Measurements from ENCODE around the gene MAOB.
A peak's percentile ranks its signal among the peaks of the same experiment; 100 is the strongest.

Gene MAOB

GRCh38 chrX:43756076-43756475, 126.2 kb downstream of the MAOB start:
- H3K27ac ChIP-seq = no peak overlapping the region
- TF ChIP-seq ZFX (IDR thresholded peaks at IDR 0.05; ENCODE audit: borderline replicate concordance) = no peak
- no peak for TF ChIP-seq CTCF (IDR thresholded peaks at IDR 0.05)

GRCh38 chrX:43753637-43754036, 128.6 kb downstream of the MAOB start:
- H3K27ac ChIP-seq = no peak overlapping the region
- TF ChIP-seq ZFX (IDR thresholded peaks at IDR 0.05; ENCODE audit: borderline replicate concordance) = no peak
- no peak for TF ChIP-seq CTCF (IDR thresholded peaks at IDR 0.05)

GRCh38 chrX:43750248-43750676, 132.0 kb downstream of the MAOB start:
- peak; percentile 35 for TF ChIP-seq CTCF (IDR thresholded peaks at IDR 0.05)
- no peak for TF ChIP-seq ZFX (IDR thresholded peaks at IDR 0.05; ENCODE audit: borderline replicate concordance)
- H3K27ac ChIP-seq = no peak overlapping the region

GRCh38 chrX:43747476-43747875, 134.8 kb downstream of the MAOB start:
- H3K27ac ChIP-seq = no peak overlapping the region
- TF ChIP-seq CTCF (IDR thresholded peaks at IDR 0.05) (no peak), ZFX (IDR thresholded peaks at IDR 0.05; ENCODE audit: borderline replicate concordance) (no peak)

GRCh38 chrX:43745938-43746721, 136.1 kb downstream of the MAOB start:
- H3K27ac ChIP-seq = no peak overlapping the region
- TF ChIP-seq ZFX (IDR thresholded peaks at IDR 0.05; ENCODE audit: borderline replicate concordance) (no peak), CTCF (IDR thresholded peaks at IDR 0.05) (no peak)

- no peak for TF ChIP-seq ZFX (IDR thresholded peaks at IDR 0.05; ENCODE audit: borderline replicate concordance)
- TF ChIP-seq CTCF (IDR thresholded peaks at IDR 0.05) = no peak
Measured at GRCh38 chrX:43744284-43744683, 138.0 kb downstream of the MAOB start.

GRCh38 chrX:43743100-43743822, 139.0 kb downstream of the MAOB start:
- TF ChIP-seq ZFX (IDR thresholded peaks at IDR 0.05; ENCODE audit: borderline replicate concordance) = no peak
- H3K27ac ChIP-seq = peak overlapping the region; percentile 66

More at GRCh38 chrX:43744284-43744683, 138.0 kb downstream of the MAOB start:
- H3K27ac ChIP-seq = no peak overlapping the region
